BE2C (cell line): ENCODE data around the gene PRR5L.

Experiments
- DNase-seq: peaks from one replicate; pipeline ENCODE4 v3.0.0-alpha.2; 2020
- H3K27me3 ChIP-seq: fragments of 250-450 bp; sonication (Bioruptor Pico); 2 replicates; pipeline ENCODE4 v1.5.1; 2020; ENCODE audit warnings: mild to moderate bottlenecking
- H3K36me3 ChIP-seq: fragments of 250-450 bp; sonication (Bioruptor Pico); 2 replicates; pipeline ENCODE4 v1.5.1; 2020; ENCODE audit warnings: mild to moderate bottlenecking
- H3K4me1 ChIP-seq: fragments of 250-450 bp; sonication (Bioruptor Pico); 2 replicates; pipeline ENCODE4 v1.5.1; 2020
- H3K4me3 ChIP-seq: 2 replicates; pipeline ENCODE4 v1.5.1; 2011; ENCODE audit warnings: low read depth, low read length
- H3K9me3 ChIP-seq: fragments of 250-450 bp; sonication (Bioruptor Pico); 2 replicates; pipeline ENCODE4 v1.5.1; 2020
- TF ChIP-seq, protein P1 (sequence below): IDR thresholded peaks from 2 replicates; pipeline ENCODE4 v1.5.1; 2012; ENCODE audit warnings: mild to moderate bottlenecking, low read depth, low read length

Gene PRR5L

DNA sequence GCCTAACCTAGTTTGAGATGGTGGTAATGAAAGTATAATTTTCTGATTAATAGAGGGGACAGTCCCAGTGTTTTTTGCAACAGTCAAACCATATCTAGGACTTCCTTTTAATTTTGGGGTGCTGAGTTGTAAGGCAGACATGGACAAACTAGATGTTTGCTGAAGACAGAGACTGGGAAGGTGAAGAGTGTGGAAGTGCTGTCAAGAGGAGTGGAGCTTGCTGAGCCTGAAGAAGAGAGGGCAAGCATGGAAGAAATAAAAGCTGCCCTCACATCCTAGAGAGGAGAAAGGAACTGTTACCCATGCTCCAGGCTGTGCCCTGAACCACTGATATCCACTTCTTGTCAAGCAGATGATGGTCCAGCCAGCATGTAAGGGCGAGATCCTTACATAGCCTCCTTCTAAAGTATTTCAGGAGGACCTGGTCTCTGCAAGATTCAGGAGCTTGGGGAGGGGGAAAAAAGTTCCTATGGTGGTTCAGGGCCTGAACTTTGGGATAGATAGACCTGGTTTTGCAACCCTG, 51.4 kb downstream of the PRR5L start:
- Histone ChIP-seq H3K27me3 (no peaks in the 10 kb centered on the region), H3K36me3 (no peaks in the 10 kb centered on the region), H3K9me3 (no peaks in the 10 kb centered on the region), H3K4me3 (no peak overlapping the region), H3K4me1 (no peaks in the 10 kb centered on the region)
- no peak for DNase-seq
- TF ChIP-seq, protein P1, sequence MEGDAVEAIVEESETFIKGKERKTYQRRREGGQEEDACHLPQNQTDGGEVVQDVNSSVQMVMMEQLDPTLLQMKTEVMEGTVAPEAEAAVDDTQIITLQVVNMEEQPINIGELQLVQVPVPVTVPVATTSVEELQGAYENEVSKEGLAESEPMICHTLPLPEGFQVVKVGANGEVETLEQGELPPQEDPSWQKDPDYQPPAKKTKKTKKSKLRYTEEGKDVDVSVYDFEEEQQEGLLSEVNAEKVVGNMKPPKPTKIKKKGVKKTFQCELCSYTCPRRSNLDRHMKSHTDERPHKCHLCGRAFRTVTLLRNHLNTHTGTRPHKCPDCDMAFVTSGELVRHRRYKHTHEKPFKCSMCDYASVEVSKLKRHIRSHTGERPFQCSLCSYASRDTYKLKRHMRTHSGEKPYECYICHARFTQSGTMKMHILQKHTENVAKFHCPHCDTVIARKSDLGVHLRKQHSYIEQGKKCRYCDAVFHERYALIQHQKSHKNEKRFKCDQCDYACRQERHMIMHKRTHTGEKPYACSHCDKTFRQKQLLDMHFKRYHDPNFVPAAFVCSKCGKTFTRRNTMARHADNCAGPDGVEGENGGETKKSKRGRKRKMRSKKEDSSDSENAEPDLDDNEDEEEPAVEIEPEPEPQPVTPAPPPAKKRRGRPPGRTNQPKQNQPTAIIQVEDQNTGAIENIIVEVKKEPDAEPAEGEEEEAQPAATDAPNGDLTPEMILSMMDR = no peak

DNA sequence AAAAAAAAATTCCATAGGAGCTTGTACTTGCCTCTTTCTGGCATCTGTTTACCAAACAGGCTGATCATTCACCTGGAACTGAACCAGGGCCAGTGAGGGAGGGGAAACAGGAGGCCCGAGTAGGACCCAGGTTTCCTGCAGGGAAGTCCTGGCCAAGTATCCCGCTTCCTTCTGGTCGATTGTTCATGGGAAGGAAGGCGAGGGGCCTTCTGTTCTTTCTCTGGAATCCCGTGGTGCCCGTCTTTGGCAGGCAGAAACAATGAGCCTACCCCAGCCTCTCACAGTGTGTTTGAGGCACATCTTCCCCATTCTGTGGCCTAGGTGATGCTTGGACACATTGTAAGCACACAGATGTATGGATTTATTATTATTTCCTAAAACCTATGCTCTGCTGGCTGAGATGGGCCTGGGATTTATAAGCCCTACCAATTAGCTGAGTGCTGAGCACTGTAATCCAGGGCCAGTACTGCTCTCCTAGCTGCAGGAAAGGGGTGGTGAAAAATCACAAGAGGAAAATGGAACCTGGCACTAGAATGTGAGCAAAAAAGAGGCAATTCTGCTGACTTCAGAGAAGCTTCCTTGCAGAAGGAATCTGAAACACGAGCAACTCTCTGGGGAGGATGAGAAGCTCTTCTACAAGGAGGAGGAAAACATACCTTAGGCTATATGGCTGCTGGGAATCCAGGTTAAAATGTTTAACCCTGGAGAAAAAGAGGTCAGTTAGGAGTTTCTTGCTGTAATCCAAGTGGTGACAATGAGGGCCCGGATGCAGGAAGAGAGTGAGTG, 53.5 kb downstream of the PRR5L start:
- Histone ChIP-seq H3K4me3 (no peak overlapping the region), H3K4me1 (no peaks in the 10 kb centered on the region), H3K9me3 (no peaks in the 10 kb centered on the region), H3K36me3 (no peaks in the 10 kb centered on the region), H3K27me3 (no peaks in the 10 kb centered on the region)
- TF ChIP-seq, protein P1 = no peak
- DNase-seq = no peak

DNA sequence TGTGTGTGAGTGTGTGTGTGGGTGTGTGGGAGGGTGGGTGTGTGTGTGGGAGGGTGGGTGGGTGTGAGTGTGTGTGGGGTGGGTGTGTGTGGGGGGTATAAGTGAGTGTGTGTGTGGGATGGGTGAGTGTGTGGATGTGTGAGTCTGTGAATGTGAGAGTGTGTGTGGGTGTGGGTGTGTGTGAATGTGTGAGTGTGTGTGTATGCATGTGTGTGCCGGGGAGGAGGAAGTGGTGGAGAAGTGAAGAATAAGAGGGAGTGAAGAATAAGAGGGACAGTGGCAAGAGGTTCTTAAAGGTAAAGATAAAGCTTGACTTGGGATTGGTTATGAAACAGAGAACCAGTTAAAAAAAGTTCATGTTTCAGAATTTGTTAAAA, 54.0 kb downstream of the PRR5L start:
- H3K36me3 ChIP-seq = no peaks in the 10 kb centered on the region
- H3K4me3 ChIP-seq = no peak overlapping the region
- TF ChIP-seq, protein P1 = no peak
- no peaks in the 10 kb centered on the region for H3K9me3 ChIP-seq
- no peaks in the 10 kb centered on the region for H3K27me3 ChIP-seq
- H3K4me1 ChIP-seq = no peaks in the 10 kb centered on the region
- no peak for DNase-seq

DNA sequence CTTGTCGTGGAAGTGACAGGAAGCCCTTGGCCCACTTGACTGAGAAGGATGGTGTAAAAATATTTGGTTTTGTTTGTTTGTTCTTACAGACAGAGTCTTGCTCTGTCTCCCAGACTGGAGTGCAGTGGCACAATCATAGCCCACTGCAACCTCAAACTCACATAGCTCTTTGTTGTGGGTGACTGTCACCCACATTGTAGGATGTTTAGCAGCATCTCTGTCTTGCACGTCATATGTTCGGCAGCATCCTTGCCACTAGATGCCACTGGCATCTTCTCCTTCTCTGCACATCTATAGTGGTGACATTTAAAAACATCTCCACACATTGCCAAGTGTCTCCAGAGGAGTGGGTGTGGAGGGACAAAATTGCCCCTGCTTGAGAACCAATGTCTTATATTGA, 56.8 kb downstream of the PRR5L start:
- no peak for DNase-seq
- Histone ChIP-seq H3K36me3 (no peaks in the 10 kb centered on the region), H3K9me3 (no peaks in the 10 kb centered on the region), H3K4me1 (no peaks in the 10 kb centered on the region), H3K27me3 (no peaks in the 10 kb centered on the region), H3K4me3 (no peak overlapping the region)
- TF ChIP-seq, protein P1 = no peak

DNA sequence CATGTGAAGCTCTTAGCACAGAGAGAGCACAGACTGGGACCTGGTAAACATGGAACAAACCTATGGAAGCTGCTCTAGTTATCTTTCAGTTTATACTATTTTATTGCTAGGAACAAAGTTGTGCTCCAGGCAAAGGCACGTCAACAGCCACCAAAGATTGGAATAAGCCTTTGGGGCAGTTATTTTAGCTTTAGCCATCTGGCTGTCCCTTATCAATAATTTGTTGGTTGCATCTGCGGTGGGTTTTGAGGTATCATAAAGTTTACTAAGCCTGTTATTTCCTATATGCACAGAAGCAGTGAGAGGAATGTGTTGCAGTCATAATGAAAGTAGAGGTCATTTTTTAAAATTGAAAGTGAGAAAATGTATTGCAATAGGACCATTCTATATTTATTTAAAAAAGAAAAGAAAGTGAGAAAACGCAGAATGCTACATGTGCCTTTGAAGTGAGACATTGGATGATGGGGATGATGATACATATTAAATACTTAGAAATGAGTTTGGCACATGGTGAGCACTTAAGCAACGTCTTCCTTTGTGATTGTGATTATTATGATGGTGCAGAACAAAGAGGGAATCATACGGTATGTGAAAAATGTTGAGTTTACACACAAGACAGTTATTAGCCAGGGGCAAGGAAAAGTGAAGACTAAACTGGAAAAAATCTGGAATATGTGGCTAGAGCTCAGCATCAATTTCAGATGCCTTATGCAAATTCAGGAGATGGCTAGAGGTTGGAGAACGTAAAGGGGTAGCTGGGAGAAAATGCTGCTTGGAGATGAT, 58.3 kb downstream of the PRR5L start:
- no peaks in the 10 kb centered on the region for H3K27me3 ChIP-seq
- DNase-seq = no peak
- H3K9me3 ChIP-seq = no peaks in the 10 kb centered on the region
- H3K4me1 ChIP-seq = no peaks in the 10 kb centered on the region
- TF ChIP-seq, protein P1 = no peak
- no peaks in the 10 kb centered on the region for H3K36me3 ChIP-seq
- H3K4me3 ChIP-seq = no peak overlapping the region

DNA sequence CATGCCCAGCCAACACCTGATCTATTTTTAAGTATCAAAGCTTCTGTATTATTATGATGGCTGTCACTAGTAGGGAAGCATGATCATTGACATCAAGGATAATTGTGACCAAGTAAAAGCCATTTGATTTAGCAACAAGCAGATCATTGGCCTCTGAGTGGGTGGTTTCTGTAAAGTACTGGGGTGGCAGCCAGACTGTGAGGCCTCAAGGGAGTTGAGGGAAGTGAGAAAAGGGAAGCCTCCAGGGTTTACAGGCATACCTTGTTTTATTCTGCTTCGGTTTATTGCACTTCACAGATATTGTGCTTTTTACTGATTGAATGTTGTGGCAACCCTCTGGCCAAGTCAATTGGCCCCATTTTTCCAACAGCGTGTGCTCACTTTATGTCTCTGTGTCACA, 60.1 kb downstream of the PRR5L start:
- no peak for DNase-seq
- Histone ChIP-seq H3K9me3 (no peaks in the 10 kb centered on the region), H3K27me3 (no peaks in the 10 kb centered on the region), H3K36me3 (no peaks in the 10 kb centered on the region), H3K4me3 (no peak overlapping the region), H3K4me1 (no peaks in the 10 kb centered on the region)
- TF ChIP-seq, protein P1 = no peak
